Liver (tissue), 9 donors: ENCODE results near the gene TOX2. TPM values are rescaled to one million over a fixed set of nuclear protein-coding genes. Genes with fewer than 3 reads are reported as not detected.

Experiments used
- DNase-seq: peaks from one replicate; pipeline ENCODE4 v3.0.0-alpha.2; 2017; ENCODE audit warnings: low spot score
- H3K27ac ChIP-seq, 2 donors: one replicate each; pipeline ENCODE4 v1.7.0; 2013; ENCODE audit warnings: inconsistent platforms in 2 of 2, low read length in 2 of 2, control low read depth in 1 of 2, low read depth in 1 of 2, mild to moderate bottlenecking in 1 of 2
- H3K27me3 ChIP-seq, 4 donors: one replicate each; pipeline versions ENCODE4 v1.6.1 to v1.7.0; 2013; ENCODE audit warnings: low read length in 3 of 4, inconsistent platforms in 1 of 4, mild to moderate bottlenecking in 1 of 4, moderate library complexity in 1 of 4; ENCODE audit not compliant: control insufficient read depth in 4 of 4, insufficient read depth in 4 of 4
- H3K36me3 ChIP-seq, 4 donors: one replicate each; pipeline versions ENCODE4 v1.6.1 to v1.7.0; 2013; ENCODE audit warnings: low read length in 3 of 4, mild to moderate bottlenecking in 3 of 4, low read depth in 1 of 4, moderate library complexity in 1 of 4; ENCODE audit not compliant: control insufficient read depth in 4 of 4, insufficient read depth in 3 of 4
- H3K4me1 ChIP-seq, 4 donors: one replicate each; pipeline versions ENCODE4 v1.6.1 to v1.7.0; 2013; ENCODE audit warnings: low read length in 3 of 4, mild to moderate bottlenecking in 3 of 4, moderate library complexity in 1 of 4; ENCODE audit not compliant: control insufficient read depth in 4 of 4, insufficient read depth in 4 of 4
- H3K4me3 ChIP-seq, 3 donors: one replicate each; pipeline versions ENCODE4 v1.6.1 to v1.7.0; 2013; ENCODE audit warnings: low read length in 3 of 3, control low read depth in 1 of 3, low read depth in 1 of 3, mild to moderate bottlenecking in 1 of 3
- H3K9ac ChIP-seq, 2 donors: one replicate each; pipeline ENCODE4 v1.7.0; 2013; ENCODE audit warnings: low read length in 2 of 2, mild to moderate bottlenecking in 2 of 2, moderate library complexity in 2 of 2, control low read depth in 1 of 2, low read depth in 1 of 2
- H3K9me3 ChIP-seq, 4 donors: one replicate each; pipeline versions ENCODE4 v1.6.1 to v1.7.0; 2013; ENCODE audit warnings: low read length in 3 of 4; ENCODE audit not compliant: control insufficient read depth in 4 of 4
- EGR1 ChIP-seq, 2 donors: IDR thresholded peaks; 2 replicates each; pipeline ENCODE4 v1.6.1; 2016 to 2018; ENCODE audit warnings: antibody characterized with exemption in 2 of 2, low read depth in 2 of 2
- FOXA1 ChIP-seq: IDR thresholded peaks from 2 replicates; pipeline ENCODE4 v1.6.1; 2016; ENCODE audit warnings: antibody characterized with exemption
- FOXA2 ChIP-seq: IDR thresholded peaks from 2 replicates; pipeline ENCODE4 v1.6.1; 2016; ENCODE audit warnings: antibody characterized with exemption
- GABPA ChIP-seq, 2 donors: IDR thresholded peaks in 1 of 2; conservative IDR thresholded peaks in 1 of 2; 2 replicates each; pipeline ENCODE4 v1.6.1; 2016; ENCODE audit warnings: antibody characterized with exemption in 2 of 2, mild to moderate bottlenecking in 1 of 2, moderate library complexity in 1 of 2
- HNF4A ChIP-seq, 2 donors: conservative IDR thresholded peaks; 2 replicates each; pipeline ENCODE4 v1.6.1; 2016; ENCODE audit warnings: antibody characterized with exemption in 2 of 2, mild to moderate bottlenecking in 2 of 2
- HNF4G ChIP-seq: IDR thresholded peaks from 2 replicates; pipeline ENCODE4 v1.6.1; 2016; ENCODE audit warnings: antibody characterized with exemption
- JUND ChIP-seq, 2 donors: IDR thresholded peaks; 2 replicates each; pipeline ENCODE4 v1.6.1; 2016; ENCODE audit warnings: antibody characterized with exemption in 2 of 2
- NR2F2 ChIP-seq: IDR thresholded peaks from 2 replicates; pipeline ENCODE4 v1.6.1; 2016; ENCODE audit warnings: antibody characterized with exemption
- RAD21 ChIP-seq, 2 donors: IDR thresholded peaks; 2 replicates each; pipeline ENCODE4 v1.6.1; 2016; ENCODE audit warnings: antibody characterized with exemption in 2 of 2, mild to moderate bottlenecking in 2 of 2
- RXRA ChIP-seq, 2 donors: IDR thresholded peaks; 2 replicates each; pipeline ENCODE4 v1.6.1; 2017 to 2018; ENCODE audit warnings: antibody characterized with exemption in 2 of 2, mild to moderate bottlenecking in 1 of 2
- SP1 ChIP-seq: IDR thresholded peaks from 2 replicates; pipeline ENCODE4 v1.6.1; 2018; ENCODE audit warnings: antibody characterized with exemption, mild to moderate bottlenecking
- TAF1 ChIP-seq: conservative IDR thresholded peaks from 2 replicates; pipeline ENCODE4 v1.6.1; 2016; ENCODE audit warnings: antibody characterized with exemption, mild to moderate bottlenecking
- YY1 ChIP-seq: IDR thresholded peaks from 2 replicates; pipeline ENCODE4 v1.6.1; 2016; ENCODE audit warnings: antibody characterized with exemption, mild to moderate bottlenecking
- WGBS: extraction: QIAGEN DNeasy Blood & Tissue Kit; methylation state at CpG from one replicate; pipeline ENCODE4 v1.1.7; 2013; 5-methylcytosine and 5-hydroxymethylcytosine counted together
- polyA plus RNA-seq, 2 donors: library from polyadenylated mRNA; stranded (reverse) in 1 of 2; unstranded in 1 of 2; fragments of 200-250 nt in 1 of 2; fragments of >200 nt in 1 of 2; fragmentation: Nextera tagmentation in 1 of 2; extraction: Ambion mirVana in 1 of 2; gene quantifications; one replicate each; pipeline versions ENCODE4 v1.2.1 to v1.2.3, GENCODE V29; 2013 to 2015
- total RNA-seq, 2 donors: library from RNA; depleted of rRNA; stranded (reverse); fragments of >200 nt; gene quantifications; one replicate each; pipeline ENCODE4 v1.2.3, GENCODE V29; 2014
- TF ChIP-seq, protein P1 (sequence below): IDR thresholded peaks from 2 replicates; pipeline ENCODE4 v1.6.1; 2016; ENCODE audit warnings: antibody characterized with exemption
- TF ChIP-seq, protein P2 (sequence below): IDR thresholded peaks from 2 replicates; pipeline ENCODE4 v1.6.1; 2016; ENCODE audit warnings: antibody characterized with exemption
- TF ChIP-seq, protein P3 (sequence below): fragments of 150-350 bp; IDR thresholded peaks from 2 replicates; pipeline ENCODE4 v1.5.1; 2017; ENCODE audit warnings: improper control_type of control experiment, low read depth, low read length; ENCODE audit not compliant: missing input control
- TF ChIP-seq, protein P4 (sequence below): IDR thresholded peaks from 2 replicates; pipeline ENCODE4 v1.6.1; 2016; ENCODE audit warnings: antibody characterized with exemption, mild to moderate bottlenecking
- TF ChIP-seq, protein P5 (sequence below): IDR thresholded peaks from 2 replicates; pipeline ENCODE4 v1.6.1; 2016; ENCODE audit warnings: antibody characterized with exemption
- donor health status: healthy.
- donor health status: healthy.
- donor health status: healthy.
- donor health status: healthy.
- donor health status: healthy.

TOX2 gene
- total and polyA plus RNA-seq, 4 donors, result 0.33 to 2.7 (median 1.4) TPM

DNA sequence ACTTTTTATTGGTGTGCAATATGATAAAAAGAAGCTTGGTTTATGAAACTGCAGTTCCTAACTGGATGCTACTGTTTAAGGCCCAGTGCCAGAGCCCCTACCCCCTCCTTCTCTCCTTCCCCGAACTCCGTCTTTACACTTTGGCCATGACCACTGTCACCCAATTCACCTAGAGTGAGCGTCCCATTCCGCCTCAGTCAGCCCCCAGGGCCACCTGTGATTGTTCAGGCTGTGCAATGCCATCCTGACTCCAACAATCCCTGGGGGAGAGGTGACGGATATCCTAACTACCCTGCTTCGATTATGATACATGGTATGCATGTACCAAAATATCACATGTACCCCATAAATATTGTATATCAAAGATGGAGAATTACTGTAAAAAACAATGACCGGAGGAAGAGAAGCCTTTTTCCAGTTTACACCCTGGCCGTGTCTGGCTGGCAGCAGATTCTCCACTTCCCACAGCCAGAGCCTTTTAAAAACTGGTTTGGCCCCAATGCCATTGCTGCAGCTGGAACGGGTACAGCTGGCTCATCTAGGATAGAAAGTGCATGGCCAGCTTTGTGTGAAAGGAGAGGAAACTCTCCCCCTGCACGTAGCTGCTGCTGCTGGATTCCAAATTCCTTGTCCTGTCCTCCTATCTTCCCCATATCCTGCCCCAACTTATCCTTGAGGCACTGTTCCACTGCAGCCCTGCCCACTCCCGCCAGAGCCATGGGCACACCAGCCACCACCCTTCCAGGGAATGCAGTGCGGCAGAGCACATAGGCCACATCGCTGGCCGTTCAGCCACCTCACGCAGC lies 172.6 kb downstream of the TOX2 start:
- no peak overlapping the region for H3K9ac ChIP-seq
- no peak for DNase-seq
- TF ChIP-seq, protein P1, sequence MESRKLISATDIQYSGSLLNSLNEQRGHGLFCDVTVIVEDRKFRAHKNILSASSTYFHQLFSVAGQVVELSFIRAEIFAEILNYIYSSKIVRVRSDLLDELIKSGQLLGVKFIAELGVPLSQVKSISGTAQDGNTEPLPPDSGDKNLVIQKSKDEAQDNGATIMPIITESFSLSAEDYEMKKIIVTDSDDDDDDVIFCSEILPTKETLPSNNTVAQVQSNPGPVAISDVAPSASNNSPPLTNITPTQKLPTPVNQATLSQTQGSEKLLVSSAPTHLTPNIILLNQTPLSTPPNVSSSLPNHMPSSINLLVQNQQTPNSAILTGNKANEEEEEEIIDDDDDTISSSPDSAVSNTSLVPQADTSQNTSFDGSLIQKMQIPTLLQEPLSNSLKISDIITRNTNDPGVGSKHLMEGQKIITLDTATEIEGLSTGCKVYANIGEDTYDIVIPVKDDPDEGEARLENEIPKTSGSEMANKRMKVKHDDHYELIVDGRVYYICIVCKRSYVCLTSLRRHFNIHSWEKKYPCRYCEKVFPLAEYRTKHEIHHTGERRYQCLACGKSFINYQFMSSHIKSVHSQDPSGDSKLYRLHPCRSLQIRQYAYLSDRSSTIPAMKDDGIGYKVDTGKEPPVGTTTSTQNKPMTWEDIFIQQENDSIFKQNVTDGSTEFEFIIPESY, result no peak
- TF ChIP-seq RAD21 (IDR thresholded peaks at IDR 0.05) (no peak), HNF4G (no peak), YY1 (no peak), NR2F2 (no peak), TAF1 (no peak)
- TF ChIP-seq, protein P2, sequence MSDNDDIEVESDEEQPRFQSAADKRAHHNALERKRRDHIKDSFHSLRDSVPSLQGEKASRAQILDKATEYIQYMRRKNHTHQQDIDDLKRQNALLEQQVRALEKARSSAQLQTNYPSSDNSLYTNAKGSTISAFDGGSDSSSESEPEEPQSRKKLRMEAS, result no peak
- TF ChIP-seq, protein P3, sequence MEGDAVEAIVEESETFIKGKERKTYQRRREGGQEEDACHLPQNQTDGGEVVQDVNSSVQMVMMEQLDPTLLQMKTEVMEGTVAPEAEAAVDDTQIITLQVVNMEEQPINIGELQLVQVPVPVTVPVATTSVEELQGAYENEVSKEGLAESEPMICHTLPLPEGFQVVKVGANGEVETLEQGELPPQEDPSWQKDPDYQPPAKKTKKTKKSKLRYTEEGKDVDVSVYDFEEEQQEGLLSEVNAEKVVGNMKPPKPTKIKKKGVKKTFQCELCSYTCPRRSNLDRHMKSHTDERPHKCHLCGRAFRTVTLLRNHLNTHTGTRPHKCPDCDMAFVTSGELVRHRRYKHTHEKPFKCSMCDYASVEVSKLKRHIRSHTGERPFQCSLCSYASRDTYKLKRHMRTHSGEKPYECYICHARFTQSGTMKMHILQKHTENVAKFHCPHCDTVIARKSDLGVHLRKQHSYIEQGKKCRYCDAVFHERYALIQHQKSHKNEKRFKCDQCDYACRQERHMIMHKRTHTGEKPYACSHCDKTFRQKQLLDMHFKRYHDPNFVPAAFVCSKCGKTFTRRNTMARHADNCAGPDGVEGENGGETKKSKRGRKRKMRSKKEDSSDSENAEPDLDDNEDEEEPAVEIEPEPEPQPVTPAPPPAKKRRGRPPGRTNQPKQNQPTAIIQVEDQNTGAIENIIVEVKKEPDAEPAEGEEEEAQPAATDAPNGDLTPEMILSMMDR, result no peak
- no peaks in the 10 kb centered on the region for H3K9me3 ChIP-seq
- H3K36me3 ChIP-seq, result no peaks in the 10 kb centered on the region
- 88% methylated on average over 15 of the region's 15 CpGs for WGBS
- H3K4me1 ChIP-seq, result no peaks in the 10 kb centered on the region
- no peak overlapping the region for H3K27ac ChIP-seq
- H3K27me3 ChIP-seq, result no peaks in the 10 kb centered on the region
- no peak overlapping the region for H3K4me3 ChIP-seq

DNA sequence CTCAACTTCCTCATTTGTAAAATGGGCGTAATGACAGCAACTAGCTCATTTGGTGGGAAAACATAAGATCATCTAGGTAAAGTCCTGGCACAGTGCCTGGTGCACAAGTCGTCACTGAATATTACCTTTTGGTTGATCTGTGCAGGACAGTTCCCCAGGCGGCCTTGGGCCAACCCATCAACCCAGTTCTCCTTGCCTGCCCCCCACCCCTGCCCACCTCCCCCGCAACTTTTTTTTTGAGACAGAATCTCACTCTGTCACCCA lies 173.1 kb downstream of the TOX2 start:
- WGBS, result 88% methylated on average over 4 of the region's 4 CpGs
- no peak overlapping the region for H3K27ac ChIP-seq

More for the DNA sequence above, 173.1 kb downstream of the TOX2 start:
- Histone ChIP-seq H3K9ac (no peak overlapping the region), H3K4me3 (no peak overlapping the region), H3K4me1 (no peaks in the 10 kb centered on the region), H3K36me3 (no peaks in the 10 kb centered on the region), H3K27me3 (no peaks in the 10 kb centered on the region), H3K9me3 (no peaks in the 10 kb centered on the region)
- DNase-seq, result no peak
- no peak for TF ChIP-seq HNF4G
- no peak for TF ChIP-seq RXRA (IDR thresholded peaks at IDR 0.05)
- no peak for TF ChIP-seq TAF1
- no peak for TF ChIP-seq HNF4A (conservative IDR thresholded peaks at IDR 0.05)
- no peak for TF ChIP-seq SP1
- TF ChIP-seq FOXA2, result no peak
- TF ChIP-seq, protein P4, sequence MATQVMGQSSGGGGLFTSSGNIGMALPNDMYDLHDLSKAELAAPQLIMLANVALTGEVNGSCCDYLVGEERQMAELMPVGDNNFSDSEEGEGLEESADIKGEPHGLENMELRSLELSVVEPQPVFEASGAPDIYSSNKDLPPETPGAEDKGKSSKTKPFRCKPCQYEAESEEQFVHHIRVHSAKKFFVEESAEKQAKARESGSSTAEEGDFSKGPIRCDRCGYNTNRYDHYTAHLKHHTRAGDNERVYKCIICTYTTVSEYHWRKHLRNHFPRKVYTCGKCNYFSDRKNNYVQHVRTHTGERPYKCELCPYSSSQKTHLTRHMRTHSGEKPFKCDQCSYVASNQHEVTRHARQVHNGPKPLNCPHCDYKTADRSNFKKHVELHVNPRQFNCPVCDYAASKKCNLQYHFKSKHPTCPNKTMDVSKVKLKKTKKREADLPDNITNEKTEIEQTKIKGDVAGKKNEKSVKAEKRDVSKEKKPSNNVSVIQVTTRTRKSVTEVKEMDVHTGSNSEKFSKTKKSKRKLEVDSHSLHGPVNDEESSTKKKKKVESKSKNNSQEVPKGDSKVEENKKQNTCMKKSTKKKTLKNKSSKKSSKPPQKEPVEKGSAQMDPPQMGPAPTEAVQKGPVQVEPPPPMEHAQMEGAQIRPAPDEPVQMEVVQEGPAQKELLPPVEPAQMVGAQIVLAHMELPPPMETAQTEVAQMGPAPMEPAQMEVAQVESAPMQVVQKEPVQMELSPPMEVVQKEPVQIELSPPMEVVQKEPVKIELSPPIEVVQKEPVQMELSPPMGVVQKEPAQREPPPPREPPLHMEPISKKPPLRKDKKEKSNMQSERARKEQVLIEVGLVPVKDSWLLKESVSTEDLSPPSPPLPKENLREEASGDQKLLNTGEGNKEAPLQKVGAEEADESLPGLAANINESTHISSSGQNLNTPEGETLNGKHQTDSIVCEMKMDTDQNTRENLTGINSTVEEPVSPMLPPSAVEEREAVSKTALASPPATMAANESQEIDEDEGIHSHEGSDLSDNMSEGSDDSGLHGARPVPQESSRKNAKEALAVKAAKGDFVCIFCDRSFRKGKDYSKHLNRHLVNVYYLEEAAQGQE, result no peak
- TF ChIP-seq NR2F2, result no peak
- TF ChIP-seq RAD21 (IDR thresholded peaks at IDR 0.05), result no peak
- TF ChIP-seq, protein P1, result no peak
- TF ChIP-seq FOXA1, result no peak
- TF ChIP-seq, protein P2, result no peak
- TF ChIP-seq YY1, result no peak
- TF ChIP-seq, protein P5, sequence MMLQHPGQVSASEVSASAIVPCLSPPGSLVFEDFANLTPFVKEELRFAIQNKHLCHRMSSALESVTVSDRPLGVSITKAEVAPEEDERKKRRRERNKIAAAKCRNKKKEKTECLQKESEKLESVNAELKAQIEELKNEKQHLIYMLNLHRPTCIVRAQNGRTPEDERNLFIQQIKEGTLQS, result no peak
- TF ChIP-seq, protein P3, result no peak
- no peak for TF ChIP-seq EGR1 (IDR thresholded peaks at IDR 0.05; ENCODE audit: low read depth in 2 of 2)
- TF ChIP-seq JUND (IDR thresholded peaks at IDR 0.05), result no peak
- no peak for TF ChIP-seq GABPA (IDR thresholded peaks at IDR 0.05 in 1 of 2, conservative IDR thresholded peaks at IDR 0.05 in 1 of 2)
